T-helper 17 cell (primary cell): ENCODE results near the gene PPP6R1. TPM values are rescaled to one million over a fixed set of nuclear protein-coding genes. Genes with fewer than 3 reads are reported as not detected.
"Not testable (repeated sequence)": the region's sequence is repeated elsewhere in the genome, so short reads cannot be mapped to it uniquely, and the experiment has no call there.

Source experiments
- ATAC-seq: fragments of 150-1000 bp; cut with Tn5 transposase; 2 replicates; pipeline ENCODE4 v1.10.0; 2021; ENCODE audit warnings: mild to moderate bottlenecking, moderate library complexity
- DNase-seq, 3 donors: peaks; one replicate each; pipeline versions ENCODE4 v3.0.0 to v3.0.0-alpha.2; 2020 to 2021
- H3K9me3 ChIP-seq: one replicate; pipeline ENCODE4 v1.7.0; 2013; ENCODE audit warnings: low read length, mild to moderate bottlenecking; ENCODE audit not compliant: control insufficient read depth, poor library complexity, severe bottlenecking
- H3K27ac Mint-ChIP-seq: one replicate; pipeline ENCODE4 v1.8.0; 2022; ENCODE audit warnings: mild to moderate bottlenecking, moderate library complexity, mixed read lengths
- H3K27me3 Mint-ChIP-seq: one replicate; pipeline ENCODE4 v1.8.0; 2022; ENCODE audit warnings: mixed read lengths
- H3K36me3 Mint-ChIP-seq: one replicate; pipeline ENCODE4 v1.8.0; 2022; ENCODE audit warnings: low read depth, mixed read lengths
- H3K4me1 Mint-ChIP-seq: one replicate; pipeline ENCODE4 v1.8.0; 2022; ENCODE audit warnings: mild to moderate bottlenecking, mixed read lengths
- H3K4me3 Mint-ChIP-seq: one replicate; pipeline ENCODE4 v1.8.0; 2022; ENCODE audit warnings: mild to moderate bottlenecking, moderate library complexity, mixed read lengths
- total RNA-seq, 4 donors: library from RNA in 2 of 4; stranded (reverse) in 2 of 4; gene quantifications; one replicate each; pipeline ENCODE4 v1.2.3 and lab custom pipeline; 2022 to 2026

PPP6R1 gene
- total RNA-seq, 2 donors from 2014 or later = 183 to 186 TPM

DNA sequence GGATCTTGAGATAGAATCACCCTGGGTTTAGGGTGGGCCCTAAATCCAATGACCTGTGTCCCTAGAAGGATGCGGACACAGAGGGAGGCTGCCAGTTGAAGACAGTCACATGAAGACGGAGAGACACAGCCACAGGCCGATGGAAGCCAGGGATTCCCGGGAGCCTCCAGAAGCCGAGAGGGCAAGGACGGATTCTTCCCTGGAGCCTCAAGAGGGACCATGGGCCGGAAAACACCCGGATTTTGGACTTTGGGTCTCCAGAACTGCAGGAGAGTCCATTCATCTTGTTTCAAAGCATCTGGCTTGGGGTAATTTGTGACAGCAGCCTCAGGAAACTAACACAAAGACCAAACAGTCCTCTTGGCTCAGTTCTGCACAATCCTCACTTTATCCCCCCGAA lies 32.5 kb downstream of the PPP6R1 start:
- H3K27ac Mint-ChIP-seq = no peak overlapping the region
- peaks cover 13% of the 10 kb centered on the region for H3K4me1 Mint-ChIP-seq
- H3K27me3 Mint-ChIP-seq = no peaks in the 10 kb centered on the region
- H3K36me3 Mint-ChIP-seq = peaks cover 7% of the 10 kb centered on the region
- DNase-seq (no peak), ATAC-seq (no peak)
- no peak overlapping the region for H3K4me3 Mint-ChIP-seq
- no peaks in the 10 kb centered on the region for H3K9me3 ChIP-seq

DNA sequence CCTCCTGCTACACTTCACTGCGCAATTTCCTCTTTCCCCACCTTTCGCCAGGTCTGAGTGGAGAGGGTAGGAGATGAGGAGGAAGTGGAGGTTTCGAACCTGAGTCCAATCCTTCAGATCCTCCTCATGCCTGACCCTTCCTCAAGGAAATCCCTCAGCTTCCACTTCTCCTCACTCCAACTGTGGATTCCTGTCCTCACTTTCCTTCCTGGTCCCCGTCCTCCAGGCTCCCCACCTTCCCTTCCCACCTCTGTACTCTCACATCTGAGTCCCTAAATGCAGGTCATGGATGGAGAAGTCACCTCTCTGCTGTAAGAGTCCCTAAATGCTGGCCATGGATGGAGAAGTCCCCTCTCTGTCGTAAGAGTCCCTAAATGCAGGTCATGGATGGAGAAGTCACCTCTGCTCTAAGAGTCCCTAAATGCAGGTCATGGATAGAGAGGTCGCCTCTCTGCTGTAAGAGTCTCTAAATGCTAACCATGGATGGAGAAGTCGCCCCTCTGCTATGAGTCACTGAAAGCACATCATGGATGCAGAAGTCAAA lies 33.3 kb downstream of the PPP6R1 start:
- H3K4me1 Mint-ChIP-seq = peaks cover 13% of the 10 kb centered on the region
- DNase-seq (no peak), ATAC-seq (no peak)
- no peaks in the 10 kb centered on the region for H3K9me3 ChIP-seq
- H3K27me3 Mint-ChIP-seq = no peaks in the 10 kb centered on the region
- peaks cover 7% of the 10 kb centered on the region for H3K36me3 Mint-ChIP-seq
- no peak overlapping the region for H3K27ac Mint-ChIP-seq
- peak overlapping the region; percentile 78 for H3K4me3 Mint-ChIP-seq

DNA sequence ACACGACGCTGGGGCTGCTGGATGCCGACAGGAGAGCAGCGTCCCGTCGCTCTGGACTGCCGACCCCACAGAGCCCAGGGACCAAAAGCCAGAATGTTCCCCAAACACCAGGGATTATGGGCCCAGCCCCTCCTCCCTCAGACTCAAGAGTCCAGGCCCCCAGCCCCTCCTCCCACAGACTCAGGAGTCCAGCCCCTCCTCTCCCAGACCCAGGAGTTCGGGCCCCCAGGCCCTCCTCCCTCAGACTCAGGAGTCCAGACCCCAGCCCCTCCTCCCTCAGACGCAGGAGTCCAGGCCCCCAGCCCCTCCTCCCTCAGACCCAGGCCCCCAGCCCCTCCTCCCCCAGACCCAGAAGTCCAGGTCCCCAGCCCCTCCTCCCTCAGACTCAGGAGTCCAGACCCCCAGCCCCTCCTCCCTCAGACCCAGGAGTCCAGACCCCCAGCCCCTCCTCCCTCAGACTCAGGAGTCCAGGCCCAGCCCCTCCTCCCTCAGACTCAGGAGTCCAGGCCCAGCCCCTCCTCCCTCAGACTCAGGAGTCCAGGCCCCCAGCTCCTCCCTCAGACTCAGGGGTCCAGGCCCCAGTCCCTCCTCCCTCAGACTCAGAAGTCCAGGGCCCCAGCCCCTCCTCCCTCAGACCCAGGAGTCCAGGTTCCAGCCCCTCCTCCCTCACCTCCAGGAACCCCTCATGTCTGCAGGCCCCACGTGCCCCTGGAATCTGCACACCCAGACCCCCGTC lies 34.0 kb downstream of the PPP6R1 start:
- not testable (repeated sequence) for H3K9me3 ChIP-seq, ATAC-seq, H3K27ac Mint-ChIP-seq, H3K4me3 Mint-ChIP-seq, DNase-seq, H3K27me3 Mint-ChIP-seq, H3K36me3 Mint-ChIP-seq
- H3K4me1 Mint-ChIP-seq = peaks cover 11% of the 10 kb centered on the region

DNA sequence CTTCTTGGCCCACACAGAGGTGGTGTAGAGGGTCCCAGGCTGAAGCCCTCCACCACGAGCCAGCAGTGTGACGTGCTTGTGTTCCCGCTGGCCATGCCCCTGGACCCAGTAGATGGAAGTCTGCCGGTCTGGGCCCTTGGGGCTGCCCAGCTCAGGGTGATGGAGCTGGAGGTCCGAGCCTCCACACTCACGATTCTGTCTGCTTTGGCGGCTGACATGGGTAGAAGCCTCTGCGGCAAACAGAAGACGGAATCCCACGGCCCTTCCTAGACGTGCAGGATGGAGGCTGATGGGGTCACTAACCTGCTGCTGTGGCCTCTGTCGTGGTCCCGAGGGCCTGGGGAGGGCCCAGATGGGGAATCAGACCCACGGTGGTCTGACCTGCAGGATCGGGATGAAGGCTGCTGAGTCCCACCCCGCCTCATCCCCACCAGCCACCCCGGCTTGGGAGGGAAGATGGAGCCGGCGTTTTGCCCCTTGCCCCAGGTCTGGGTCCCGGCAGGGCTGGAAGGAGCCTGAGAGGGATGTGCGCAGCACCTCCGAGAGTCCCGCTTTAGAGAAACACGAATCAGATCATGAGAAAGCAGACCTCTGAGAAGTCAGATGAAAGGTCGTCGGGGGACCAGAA lies 34.7 kb downstream of the PPP6R1 start:
- DNase-seq (no peak), ATAC-seq (no peak)
- H3K4me3 Mint-ChIP-seq = no peak overlapping the region
- H3K27me3 Mint-ChIP-seq = no peaks in the 10 kb centered on the region
- no peak overlapping the region for H3K27ac Mint-ChIP-seq
- H3K4me1 Mint-ChIP-seq = peaks cover 8% of the 10 kb centered on the region
- H3K9me3 ChIP-seq = no peaks in the 10 kb centered on the region
- peaks cover 5% of the 10 kb centered on the region for H3K36me3 Mint-ChIP-seq

DNA sequence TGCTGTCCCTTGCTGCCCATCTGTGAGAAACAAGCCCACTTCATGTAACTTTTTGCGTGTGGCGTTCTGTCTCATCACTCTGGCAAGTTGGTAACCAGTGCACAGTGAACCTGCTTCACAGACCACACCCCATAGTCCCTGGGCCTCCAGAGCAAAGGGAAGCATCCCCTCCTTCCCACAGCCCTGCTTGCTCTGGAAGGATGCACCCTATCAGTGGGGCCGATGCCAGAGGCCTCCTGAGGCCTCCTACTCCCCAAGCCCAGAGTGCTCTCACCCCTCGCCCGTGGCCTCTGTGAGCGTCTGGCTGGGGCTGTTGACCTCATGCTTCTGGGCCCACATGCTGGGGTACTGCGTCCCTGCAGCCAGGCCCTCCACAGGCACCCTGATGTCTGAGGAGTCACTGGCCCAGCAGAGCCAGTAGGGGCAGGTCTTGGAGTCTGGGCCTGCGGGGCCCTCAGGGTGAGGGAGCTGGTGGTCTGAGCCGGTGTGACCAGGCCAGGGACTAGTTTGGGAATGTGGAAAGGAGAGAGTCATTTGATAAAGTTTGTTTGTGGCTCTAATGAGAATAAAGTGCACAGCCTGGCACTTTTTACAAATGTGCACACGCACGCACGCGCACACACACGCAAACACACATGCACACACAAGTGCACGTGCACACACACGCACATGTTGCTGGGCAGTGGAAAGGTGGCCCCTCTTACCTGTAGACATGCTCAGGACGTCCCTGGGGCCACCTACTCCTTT lies 35.4 kb downstream of the PPP6R1 start:
- ATAC-seq (no peak), DNase-seq (no peak)
- H3K4me3 Mint-ChIP-seq = peak overlapping the region; percentile 31
- peaks cover 7% of the 10 kb centered on the region for H3K4me1 Mint-ChIP-seq
- peaks cover 5% of the 10 kb centered on the region for H3K36me3 Mint-ChIP-seq
- no peaks in the 10 kb centered on the region for H3K27me3 Mint-ChIP-seq
- H3K9me3 ChIP-seq = no peaks in the 10 kb centered on the region
- no peak overlapping the region for H3K27ac Mint-ChIP-seq

DNA sequence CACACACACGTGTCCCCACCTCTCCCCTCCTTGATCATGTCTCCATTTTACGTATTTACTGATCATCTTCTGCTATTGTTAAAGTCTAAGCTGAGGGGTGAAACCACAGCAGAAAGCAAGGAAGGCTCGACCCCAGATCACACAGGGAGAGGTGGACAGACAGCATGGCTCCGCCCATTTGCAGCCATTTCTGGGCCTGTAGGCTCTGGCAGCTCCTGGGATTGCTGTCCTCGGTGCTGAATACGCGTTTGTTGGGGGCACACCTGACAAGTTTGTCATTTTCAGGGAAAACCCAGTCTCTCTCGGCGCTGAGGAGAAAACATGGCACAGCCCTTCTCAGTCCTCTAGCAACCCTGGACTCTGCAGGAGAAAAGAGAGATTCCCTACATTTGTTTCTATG lies 38.3 kb downstream of the PPP6R1 start:
- H3K4me3 Mint-ChIP-seq = no peak overlapping the region
- H3K4me1 Mint-ChIP-seq = peaks cover 10% of the 10 kb centered on the region

DNA sequence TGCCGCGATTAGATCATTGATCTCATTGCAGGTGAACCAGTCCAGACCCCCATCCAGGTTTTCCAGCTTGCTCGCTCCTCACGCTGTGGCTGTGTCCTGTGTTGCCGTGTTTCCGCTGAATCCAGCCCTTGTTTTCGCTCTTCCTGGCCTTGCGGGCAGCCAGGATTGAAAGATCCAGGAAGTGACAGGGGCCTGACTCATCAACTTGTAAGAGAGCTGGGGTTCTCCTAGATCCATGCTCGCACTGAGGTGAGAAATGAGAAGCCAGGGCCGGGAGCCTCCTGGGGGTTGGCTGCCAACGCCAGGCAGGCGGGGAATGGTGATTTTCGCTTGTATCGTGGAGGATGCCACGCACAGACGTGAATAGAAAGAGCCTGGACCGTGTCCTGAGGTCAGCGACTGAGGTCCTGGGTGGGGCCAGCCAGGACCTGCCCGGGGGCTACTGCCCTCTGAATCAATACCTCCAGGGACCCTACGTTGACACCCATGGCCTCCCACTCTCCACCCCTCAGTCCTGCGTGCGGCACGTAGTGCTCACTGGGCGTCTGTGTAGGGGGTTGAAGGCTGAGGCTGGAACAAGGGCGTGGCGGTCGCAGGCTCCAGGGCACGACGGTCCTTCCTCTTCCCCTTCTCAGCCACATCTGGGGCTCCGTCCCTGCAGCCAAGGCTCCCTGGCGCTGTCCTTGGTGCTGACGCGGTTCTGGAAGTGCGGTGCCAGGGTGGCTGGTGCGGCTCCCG lies 42.2 kb downstream of the PPP6R1 start:
- peak in 1 of 3 donors; percentile 28 for DNase-seq
- ATAC-seq = peak; percentile 59
- Mint-ChIP-seq H3K4me1 (peaks cover 6% of the 10 kb centered on the region), H3K36me3 (peaks cover 3% of the 10 kb centered on the region), H3K27ac (no peak overlapping the region), H3K27me3 (peaks cover 21% of the 10 kb centered on the region), H3K4me3 (peak overlapping the region; percentile 28)
- H3K9me3 ChIP-seq = no peaks in the 10 kb centered on the region

More for the DNA sequence above, 38.3 kb downstream of the PPP6R1 start:
- H3K27ac Mint-ChIP-seq = no peak overlapping the region
- ATAC-seq = no peak
- H3K36me3 Mint-ChIP-seq = peaks cover 3% of the 10 kb centered on the region
- DNase-seq = no peak
- no peaks in the 10 kb centered on the region for H3K9me3 ChIP-seq
- peaks cover 16% of the 10 kb centered on the region for H3K27me3 Mint-ChIP-seq

DNA sequence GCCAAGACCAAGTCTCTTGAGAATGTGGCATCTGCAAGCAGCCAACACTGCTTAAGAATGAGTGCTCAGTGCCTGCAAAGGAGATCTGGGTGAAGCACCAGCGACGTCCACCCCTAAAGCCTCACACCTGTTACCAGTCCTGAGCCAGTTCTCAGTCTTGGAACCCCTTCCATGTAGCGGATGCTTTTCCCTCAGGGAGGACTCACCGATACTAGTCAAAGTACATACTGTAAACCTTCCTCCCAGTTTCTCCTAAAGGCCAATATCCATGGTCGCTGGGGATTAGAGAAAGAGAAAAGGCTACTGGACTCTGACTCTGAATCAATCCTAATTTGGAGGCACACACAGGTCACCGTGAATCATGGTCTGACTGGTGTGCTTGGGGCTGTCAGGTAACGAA lies 45.3 kb downstream of the PPP6R1 start:
- peaks cover 5% of the 10 kb centered on the region for H3K36me3 Mint-ChIP-seq
- no peak overlapping the region for H3K4me3 Mint-ChIP-seq
- DNase-seq (no peak), ATAC-seq (no peak)
- H3K27ac Mint-ChIP-seq = no peak overlapping the region
- H3K27me3 Mint-ChIP-seq = peaks cover 32% of the 10 kb centered on the region
- H3K9me3 ChIP-seq = no peaks in the 10 kb centered on the region
- peaks cover 9% of the 10 kb centered on the region for H3K4me1 Mint-ChIP-seq

DNA sequence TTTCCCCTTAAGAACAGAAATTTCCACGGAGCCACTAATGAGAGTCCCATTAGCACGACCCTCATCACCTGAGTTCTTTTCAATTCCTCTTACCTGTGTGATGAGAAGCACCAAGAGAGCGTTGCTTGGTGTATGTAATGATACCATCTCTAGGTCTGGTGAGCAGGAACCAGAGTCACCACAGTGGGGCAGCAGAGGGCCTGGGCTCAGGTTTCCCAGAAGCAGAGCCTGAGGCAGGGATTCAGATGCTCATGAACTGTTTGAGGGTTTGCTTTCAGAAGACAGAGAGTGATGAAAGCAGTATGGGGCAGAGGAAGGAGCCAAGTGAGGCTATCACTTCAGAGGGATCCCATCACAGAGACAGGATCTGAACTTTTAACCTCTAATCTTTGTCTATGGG lies 46.4 kb downstream of the PPP6R1 start:
- Mint-ChIP-seq H3K36me3 (peaks cover 5% of the 10 kb centered on the region), H3K4me1 (peaks cover 9% of the 10 kb centered on the region), H3K27me3 (peaks cover 32% of the 10 kb centered on the region), H3K4me3 (no peak overlapping the region), H3K27ac (no peak overlapping the region)
- ATAC-seq (peak; percentile 33), DNase-seq (no peak)
- H3K9me3 ChIP-seq = no peaks in the 10 kb centered on the region

DNA sequence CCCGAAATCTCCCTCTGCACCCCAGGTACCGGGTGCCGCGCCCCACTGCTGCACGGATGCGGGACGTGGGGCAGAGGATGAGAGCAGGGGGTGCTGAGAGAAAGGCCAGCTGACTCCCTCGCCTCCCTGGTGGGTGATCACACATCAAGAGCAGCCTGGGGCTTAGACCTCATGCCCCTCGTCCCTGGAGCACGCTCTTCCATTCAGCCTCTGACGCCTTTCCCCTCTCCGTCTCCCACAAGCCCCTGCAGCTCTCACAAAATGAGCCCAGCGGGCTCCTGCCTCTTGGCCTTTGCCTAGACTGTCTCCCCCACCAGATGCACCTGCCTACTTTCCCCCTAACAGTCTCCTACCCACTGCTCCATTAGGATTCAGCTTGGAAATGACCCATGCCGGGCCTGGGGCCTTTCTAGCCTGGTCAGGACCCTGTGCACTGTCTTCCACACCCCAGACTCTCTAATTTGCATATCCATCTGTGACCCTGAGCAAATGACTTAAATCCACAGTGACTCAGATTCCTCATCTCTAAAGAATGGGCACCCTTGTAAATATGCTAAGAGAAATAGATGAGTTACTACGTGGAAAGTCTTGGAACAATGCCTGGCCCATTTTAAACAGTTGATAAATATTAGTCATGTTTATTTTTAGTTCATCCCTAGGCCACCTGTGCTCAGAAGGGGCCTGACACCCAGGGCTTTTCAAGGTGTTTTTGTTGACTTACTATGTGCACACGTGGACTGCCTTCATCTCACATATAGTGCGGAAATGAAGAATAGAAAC lies 48.9 kb downstream of the PPP6R1 start:
- Mint-ChIP-seq H3K36me3 (peaks cover 3% of the 10 kb centered on the region), H3K27ac (no peak overlapping the region), H3K4me1 (peaks cover 4% of the 10 kb centered on the region), H3K27me3 (peaks cover 36% of the 10 kb centered on the region), H3K4me3 (no peak overlapping the region)
- DNase-seq = no peak
- ATAC-seq = no peak
- no peaks in the 10 kb centered on the region for H3K9me3 ChIP-seq

DNA sequence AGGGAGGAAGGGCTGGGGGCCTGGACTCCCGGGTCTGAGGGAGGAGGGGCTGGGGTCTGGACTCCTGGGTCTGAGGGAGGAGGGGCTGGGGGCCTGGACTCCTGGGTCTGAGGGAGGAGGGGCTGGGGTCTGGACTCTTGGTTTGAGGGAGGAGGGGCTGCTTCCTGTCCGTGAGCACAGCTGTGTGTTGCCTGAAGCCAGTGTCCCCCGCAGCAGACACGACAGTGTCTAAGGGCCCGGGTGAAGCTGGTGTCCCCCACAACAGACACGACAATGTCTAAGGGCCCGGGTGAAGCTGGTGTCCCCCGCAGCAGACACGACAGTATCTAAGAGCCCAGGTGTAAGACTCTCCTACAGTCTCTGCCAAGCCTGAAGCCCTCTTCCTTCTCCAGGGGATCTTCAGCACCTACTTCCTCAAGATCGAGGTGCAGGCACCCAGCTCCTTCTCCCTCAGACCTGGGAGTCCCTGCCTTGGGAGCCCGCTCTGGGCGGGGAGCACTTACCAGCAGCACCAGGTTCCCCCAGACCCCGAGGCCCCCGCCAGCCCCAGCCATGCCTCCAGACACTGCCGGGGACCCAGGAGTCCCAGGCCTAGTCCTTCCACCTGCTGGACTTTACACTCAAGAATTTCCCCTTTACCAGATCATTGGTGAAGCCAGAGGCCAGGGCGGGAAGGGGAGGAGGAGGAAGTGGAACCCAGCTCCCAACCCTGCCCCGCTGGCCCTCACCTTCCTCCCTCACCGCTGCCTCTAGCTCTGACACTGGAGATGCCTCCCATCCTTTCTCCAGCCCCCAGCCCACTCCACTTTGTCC lies 49.7 kb downstream of the PPP6R1 start, which contains the start of gene PTPRH:
Gene PTPRH, minus strand, starts transcription at position 622 of the 813 bp plus-strand sequence. Its CDS starts 68 bp downstream, at position 554.
- H3K27ac Mint-ChIP-seq = no peak within 1 kb of the TSS
- H3K4me1 Mint-ChIP-seq = peaks cover 4% of the 10 kb centered on the region
- peaks cover 38% of the 10 kb centered on the region for H3K27me3 Mint-ChIP-seq
- H3K36me3 Mint-ChIP-seq = peaks cover 3% of the 10 kb centered on the region
- H3K4me3 Mint-ChIP-seq = no peak within 1 kb of the TSS
- ATAC-seq (no peak), DNase-seq (no peak)
- no peaks in the 10 kb centered on the region for H3K9me3 ChIP-seq
